SK-N-SH treated with all-trans-retinoic acid at 6 μM for 48 hours (cell line): ENCODE measurements around the gene SYCP2L.

Experiments used
- CREB5 ChIP-seq: fragments of 250-450 bp; sonication (Bioruptor Pico); IDR thresholded peaks from 2 replicates; pipeline ENCODE4 v1.5.1; 2020; ENCODE audit warnings: low read depth, mild to moderate bottlenecking, moderate library complexity
- CSDC2 ChIP-seq: fragments of 250-450 bp; sonication (Bioruptor Pico); IDR thresholded peaks from 2 replicates; pipeline ENCODE4 v1.5.0; 2020; ENCODE audit warnings: mild to moderate bottlenecking, moderate library complexity
- PATZ1 ChIP-seq: fragments of 250-450 bp; sonication (Bioruptor Pico); IDR thresholded peaks from 2 replicates; pipeline ENCODE4 v1.8.0; 2020; ENCODE audit warnings: mild to moderate bottlenecking, moderate library complexity, borderline replicate concordance

- TF ChIP-seq PATZ1 (CRISPR knock-in tag) (no peak), CREB5 (CRISPR knock-in tag) (no peak), CSDC2 (CRISPR knock-in tag) (no peak)
These were observed 134.9 kb downstream of the SYCP2L start for GRCh38 chr6:11021714-11022113.
